K562 (cell line): ENCODE results near the gene RAB7A. TPM values are rescaled to one million over a fixed set of nuclear protein-coding genes. Genes with fewer than 3 reads are reported as not detected.
A peak's percentile ranks its signal among the peaks of the same experiment; 100 is the strongest.

ENCODE experiments used
- ARHGAP35 ChIP-seq: fragments of 450-650 bp; IDR thresholded peaks from 2 replicates; pipeline ENCODE4 v1.6.1; 2018; ENCODE audit not compliant: partially characterized antibody
- CBFA2T2 ChIP-seq: fragments of 450-650 bp; conservative IDR thresholded peaks from 2 replicates; pipeline ENCODE4 v1.6.1; 2017; ENCODE audit warnings: mild to moderate bottlenecking
- COPS2 ChIP-seq: fragments of 450-650 bp; conservative IDR thresholded peaks from 2 replicates; pipeline ENCODE4 v1.6.1; 2016; ENCODE audit warnings: mild to moderate bottlenecking, moderate library complexity
- CREM ChIP-seq: IDR thresholded peaks from 2 replicates; pipeline ENCODE4 v1.6.1; 2014; ENCODE audit warnings: antibody characterized with exemption, low read depth
- FUS ChIP-seq: fragments of 200-400 bp; formaldehyde crosslinking; optimal IDR thresholded peaks from 2 replicates; pipeline ENCODE3; 2017; ENCODE audit warnings: low read depth, low read length
- GATA2 ChIP-seq: sonication (generic); formaldehyde crosslinking; IDR thresholded peaks from 2 replicates; pipeline ENCODE4 v1.4.0; 2020; ENCODE audit warnings: mild to moderate bottlenecking, missing genetic modification reagents
- IFI16 ChIP-seq: fragments of 250-450 bp; sonication (Bioruptor Pico); IDR thresholded peaks from 2 replicates; pipeline ENCODE4 v2.1.2; 2022; ENCODE audit warnings: mild to moderate bottlenecking, inconsistent platforms
- PHB ChIP-seq: fragments of 250-450 bp; sonication (Bioruptor Pico); IDR thresholded peaks from 2 replicates; pipeline ENCODE4 v1.5.0; 2021
- SMARCE1 ChIP-seq: fragments of 450-650 bp; IDR thresholded peaks from 2 replicates; pipeline ENCODE4 v1.7.1; 2016; ENCODE audit warnings: mild to moderate bottlenecking
- ZNF239 ChIP-seq: fragments of 250-450 bp; sonication (Bioruptor Pico); IDR thresholded peaks from 2 replicates; pipeline ENCODE4 v1.4.0; 2020; ENCODE audit warnings: mild to moderate bottlenecking
- ZNF263 ChIP-seq: sonication (generic); formaldehyde crosslinking; IDR thresholded peaks from 2 replicates; pipeline ENCODE4 v1.8.0; 2022; ENCODE audit warnings: mild to moderate bottlenecking, missing genetic modification reagents, borderline replicate concordance
- polyA plus RNA-seq, 8 experiments: library from polyadenylated mRNA; depleted of rRNA in 4 of 8; stranded (reverse) in 5 of 8; unstranded in 3 of 8; fragments of >200 nt; fragmentation: Nextera tagmentation in 2 of 8; fragmentation: Illumina TruSeq in 1 of 8; extraction: Ambion mirVana in 2 of 8; extraction: Trizol in 1 of 8; gene quantifications; 2 replicates each; pipeline versions ENCODE4 v1.2.1 to v1.2.3, GENCODE V29; 2011 to 2014; ENCODE audit warnings: inconsistent platforms in 1 of 8, missing spikeins in 1 of 8
- total RNA-seq, 7 experiments: library from RNA; depleted of rRNA in 6 of 7; stranded (reverse); fragments of >200 nt in 6 of 7; fragmentation: Illumina TruSeq in 2 of 7; extraction: Trizol in 2 of 7; gene quantifications; 2 replicates each; pipeline versions ENCODE4 v1.2.1 to v1.2.3, GENCODE V29; 2011 to 2021; ENCODE audit warnings: low replicate concordance in 1 of 7
- TF ChIP-seq, protein P1 (sequence below): sonication (generic); formaldehyde crosslinking; IDR thresholded peaks from 2 replicates; pipeline ENCODE4 v1.8.1; 2023; ENCODE audit warnings: missing genetic modification reagents, mild to moderate bottlenecking, borderline replicate concordance
- TF ChIP-seq, protein P2 (sequence below): fragments of 150-350 bp; conservative IDR thresholded peaks from 2 replicates; pipeline ENCODE4 v1.6.1; 2014; ENCODE audit warnings: low read length
- TF ChIP-seq, protein P3 (sequence below), 2 experiments: fragments of 450-650 bp in 1 of 2; sonication (generic) in 1 of 2; formaldehyde crosslinking in 1 of 2; IDR thresholded peaks in 1 of 2; conservative IDR thresholded peaks in 1 of 2; 2 replicates each; pipeline versions ENCODE4 v1.6.1 to v1.8.1; 2016 to 2023; ENCODE audit warnings: mild to moderate bottlenecking in 2 of 2, moderate library complexity in 2 of 2, inconsistent platforms in 1 of 2, missing genetic modification reagents in 1 of 2
- TF ChIP-seq, protein P4 (sequence below): sonication (generic); formaldehyde crosslinking; IDR thresholded peaks from 2 replicates; pipeline ENCODE4 v1.8.0; 2022; ENCODE audit warnings: mild to moderate bottlenecking, missing genetic modification reagents
- TF ChIP-seq, protein P5 (sequence below): fragments of 250-450 bp; sonication (Bioruptor Pico); IDR thresholded peaks from 2 replicates; pipeline ENCODE4 v1.5.0; 2020; ENCODE audit warnings: mild to moderate bottlenecking, borderline replicate concordance

RAB7A gene
- total and polyA plus RNA-seq, 9 of the 15 experiments (the other 6 are each of a cell fraction or from before 2014, with no cell fraction given), result 30.9 to 204 (median 72.8) TPM

DNA sequence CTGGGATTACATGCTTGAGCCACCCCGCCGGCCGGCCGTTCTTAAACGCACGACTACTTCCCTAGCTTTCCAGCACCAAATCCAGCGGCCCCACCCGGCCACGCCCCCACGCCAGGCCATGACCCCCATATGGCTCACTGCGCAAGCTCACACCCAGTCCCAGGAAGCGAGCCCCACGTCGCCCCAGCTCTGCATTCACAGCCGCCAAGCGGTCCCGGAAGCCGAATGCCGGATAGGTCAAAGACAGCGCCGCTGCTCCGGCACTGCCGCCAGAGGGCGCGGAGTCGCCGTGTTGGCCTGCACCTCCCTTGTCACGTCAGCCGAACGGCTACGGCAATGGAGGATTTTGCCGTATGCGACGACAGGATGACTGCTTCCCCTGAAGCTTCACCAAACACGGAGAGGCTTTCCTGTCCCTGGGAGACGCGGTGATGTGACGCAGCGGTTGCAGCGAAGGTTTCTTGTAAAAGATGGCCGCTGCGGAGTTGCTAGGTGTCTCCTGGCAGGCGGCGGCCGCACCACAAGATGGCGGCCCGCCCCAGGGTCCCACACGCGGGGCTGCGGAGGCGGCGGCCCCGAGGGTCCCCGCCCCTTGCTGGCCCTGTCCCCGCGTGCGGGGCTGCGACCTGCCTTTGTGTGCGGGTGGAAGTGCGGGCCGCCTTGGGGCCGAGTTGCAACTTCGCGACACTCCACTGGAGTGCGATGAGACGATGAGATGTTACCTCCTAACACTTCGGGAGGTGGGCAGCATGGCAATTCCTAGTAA, 45.2 kb upstream of the RAB7A start (continued):
- TF ChIP-seq, protein P1, sequence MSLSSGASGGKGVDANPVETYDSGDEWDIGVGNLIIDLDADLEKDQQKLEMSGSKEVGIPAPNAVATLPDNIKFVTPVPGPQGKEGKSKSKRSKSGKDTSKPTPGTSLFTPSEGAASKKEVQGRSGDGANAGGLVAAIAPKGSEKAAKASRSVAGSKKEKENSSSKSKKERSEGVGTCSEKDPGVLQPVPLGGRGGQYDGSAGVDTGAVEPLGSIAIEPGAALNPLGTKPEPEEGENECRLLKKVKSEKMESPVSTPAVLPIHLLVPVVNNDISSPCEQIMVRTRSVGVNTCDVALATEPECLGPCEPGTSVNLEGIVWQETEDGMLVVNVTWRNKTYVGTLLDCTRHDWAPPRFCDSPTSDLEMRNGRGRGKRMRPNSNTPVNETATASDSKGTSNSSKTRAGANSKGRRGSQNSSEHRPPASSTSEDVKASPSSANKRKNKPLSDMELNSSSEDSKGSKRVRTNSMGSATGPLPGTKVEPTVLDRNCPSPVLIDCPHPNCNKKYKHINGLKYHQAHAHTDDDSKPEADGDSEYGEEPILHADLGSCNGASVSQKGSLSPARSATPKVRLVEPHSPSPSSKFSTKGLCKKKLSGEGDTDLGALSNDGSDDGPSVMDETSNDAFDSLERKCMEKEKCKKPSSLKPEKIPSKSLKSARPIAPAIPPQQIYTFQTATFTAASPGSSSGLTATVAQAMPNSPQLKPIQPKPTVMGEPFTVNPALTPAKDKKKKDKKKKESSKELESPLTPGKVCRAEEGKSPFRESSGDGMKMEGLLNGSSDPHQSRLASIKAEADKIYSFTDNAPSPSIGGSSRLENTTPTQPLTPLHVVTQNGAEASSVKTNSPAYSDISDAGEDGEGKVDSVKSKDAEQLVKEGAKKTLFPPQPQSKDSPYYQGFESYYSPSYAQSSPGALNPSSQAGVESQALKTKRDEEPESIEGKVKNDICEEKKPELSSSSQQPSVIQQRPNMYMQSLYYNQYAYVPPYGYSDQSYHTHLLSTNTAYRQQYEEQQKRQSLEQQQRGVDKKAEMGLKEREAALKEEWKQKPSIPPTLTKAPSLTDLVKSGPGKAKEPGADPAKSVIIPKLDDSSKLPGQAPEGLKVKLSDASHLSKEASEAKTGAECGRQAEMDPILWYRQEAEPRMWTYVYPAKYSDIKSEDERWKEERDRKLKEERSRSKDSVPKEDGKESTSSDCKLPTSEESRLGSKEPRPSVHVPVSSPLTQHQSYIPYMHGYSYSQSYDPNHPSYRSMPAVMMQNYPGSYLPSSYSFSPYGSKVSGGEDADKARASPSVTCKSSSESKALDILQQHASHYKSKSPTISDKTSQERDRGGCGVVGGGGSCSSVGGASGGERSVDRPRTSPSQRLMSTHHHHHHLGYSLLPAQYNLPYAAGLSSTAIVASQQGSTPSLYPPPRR (CRISPR knock-in tag), result no peak
- TF ChIP-seq FUS (no peak), GATA2 (CRISPR knock-in tag) (no peak), COPS2 (no peak), IFI16 (CRISPR knock-in tag) (no peak), SMARCE1 (no peak), CBFA2T2 (no peak), PHB (no peak), ZNF263 (CRISPR knock-in tag) (no peak), CREM (peak; percentile 94), ARHGAP35 (no peak), ZNF239 (CRISPR knock-in tag) (no peak)
- TF ChIP-seq, protein P2, sequence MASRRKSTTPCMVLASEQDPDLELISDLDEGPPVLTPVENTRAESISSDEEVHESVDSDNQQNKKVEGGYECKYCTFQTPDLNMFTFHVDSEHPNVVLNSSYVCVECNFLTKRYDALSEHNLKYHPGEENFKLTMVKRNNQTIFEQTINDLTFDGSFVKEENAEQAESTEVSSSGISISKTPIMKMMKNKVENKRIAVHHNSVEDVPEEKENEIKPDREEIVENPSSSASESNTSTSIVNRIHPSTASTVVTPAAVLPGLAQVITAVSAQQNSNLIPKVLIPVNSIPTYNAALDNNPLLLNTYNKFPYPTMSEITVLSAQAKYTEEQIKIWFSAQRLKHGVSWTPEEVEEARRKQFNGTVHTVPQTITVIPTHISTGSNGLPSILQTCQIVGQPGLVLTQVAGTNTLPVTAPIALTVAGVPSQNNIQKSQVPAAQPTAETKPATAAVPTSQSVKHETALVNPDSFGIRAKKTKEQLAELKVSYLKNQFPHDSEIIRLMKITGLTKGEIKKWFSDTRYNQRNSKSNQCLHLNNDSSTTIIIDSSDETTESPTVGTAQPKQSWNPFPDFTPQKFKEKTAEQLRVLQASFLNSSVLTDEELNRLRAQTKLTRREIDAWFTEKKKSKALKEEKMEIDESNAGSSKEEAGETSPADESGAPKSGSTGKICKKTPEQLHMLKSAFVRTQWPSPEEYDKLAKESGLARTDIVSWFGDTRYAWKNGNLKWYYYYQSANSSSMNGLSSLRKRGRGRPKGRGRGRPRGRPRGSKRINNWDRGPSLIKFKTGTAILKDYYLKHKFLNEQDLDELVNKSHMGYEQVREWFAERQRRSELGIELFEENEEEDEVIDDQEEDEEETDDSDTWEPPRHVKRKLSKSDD, result peak; percentile 65; the same call in 1 of the 2 replicates
- TF ChIP-seq, protein P3, sequence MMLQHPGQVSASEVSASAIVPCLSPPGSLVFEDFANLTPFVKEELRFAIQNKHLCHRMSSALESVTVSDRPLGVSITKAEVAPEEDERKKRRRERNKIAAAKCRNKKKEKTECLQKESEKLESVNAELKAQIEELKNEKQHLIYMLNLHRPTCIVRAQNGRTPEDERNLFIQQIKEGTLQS (IDR thresholded peaks at IDR 0.05), result no peak; the same call in 1 of the 2 replicates
- TF ChIP-seq, protein P3 (CRISPR knock-in tag; conservative IDR thresholded peaks at IDR 0.05), result no peak
- TF ChIP-seq, protein P4, sequence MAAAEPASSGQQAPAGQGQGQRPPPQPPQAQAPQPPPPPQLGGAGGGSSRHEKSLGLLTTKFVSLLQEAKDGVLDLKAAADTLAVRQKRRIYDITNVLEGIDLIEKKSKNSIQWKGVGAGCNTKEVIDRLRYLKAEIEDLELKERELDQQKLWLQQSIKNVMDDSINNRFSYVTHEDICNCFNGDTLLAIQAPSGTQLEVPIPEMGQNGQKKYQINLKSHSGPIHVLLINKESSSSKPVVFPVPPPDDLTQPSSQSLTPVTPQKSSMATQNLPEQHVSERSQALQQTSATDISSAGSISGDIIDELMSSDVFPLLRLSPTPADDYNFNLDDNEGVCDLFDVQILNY (CRISPR knock-in tag), result 0 out of 2 replicates have a peak, but pooled peaks have one; percentile 35
- TF ChIP-seq, protein P5, sequence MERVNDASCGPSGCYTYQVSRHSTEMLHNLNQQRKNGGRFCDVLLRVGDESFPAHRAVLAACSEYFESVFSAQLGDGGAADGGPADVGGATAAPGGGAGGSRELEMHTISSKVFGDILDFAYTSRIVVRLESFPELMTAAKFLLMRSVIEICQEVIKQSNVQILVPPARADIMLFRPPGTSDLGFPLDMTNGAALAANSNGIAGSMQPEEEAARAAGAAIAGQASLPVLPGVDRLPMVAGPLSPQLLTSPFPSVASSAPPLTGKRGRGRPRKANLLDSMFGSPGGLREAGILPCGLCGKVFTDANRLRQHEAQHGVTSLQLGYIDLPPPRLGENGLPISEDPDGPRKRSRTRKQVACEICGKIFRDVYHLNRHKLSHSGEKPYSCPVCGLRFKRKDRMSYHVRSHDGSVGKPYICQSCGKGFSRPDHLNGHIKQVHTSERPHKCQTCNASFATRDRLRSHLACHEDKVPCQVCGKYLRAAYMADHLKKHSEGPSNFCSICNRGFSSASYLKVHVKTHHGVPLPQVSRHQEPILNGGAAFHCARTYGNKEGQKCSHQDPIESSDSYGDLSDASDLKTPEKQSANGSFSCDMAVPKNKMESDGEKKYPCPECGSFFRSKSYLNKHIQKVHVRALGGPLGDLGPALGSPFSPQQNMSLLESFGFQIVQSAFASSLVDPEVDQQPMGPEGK, result no peak
